ENCODE data around the gene SENP1. TPM values are rescaled to one million over a fixed set of nuclear protein-coding genes. Genes with fewer than 3 reads are reported as not detected.
A peak's percentile ranks its signal among the peaks of the same experiment; 100 is the strongest.

The SENP1 gene
- total and polyA plus RNA-seq, 2 of the 13 experiments (the other 11 are each of a cell fraction or from before 2014, with no cell fraction given) = 14.0 to 20.2 TPM

- TF ChIP-seq, protein P1, sequence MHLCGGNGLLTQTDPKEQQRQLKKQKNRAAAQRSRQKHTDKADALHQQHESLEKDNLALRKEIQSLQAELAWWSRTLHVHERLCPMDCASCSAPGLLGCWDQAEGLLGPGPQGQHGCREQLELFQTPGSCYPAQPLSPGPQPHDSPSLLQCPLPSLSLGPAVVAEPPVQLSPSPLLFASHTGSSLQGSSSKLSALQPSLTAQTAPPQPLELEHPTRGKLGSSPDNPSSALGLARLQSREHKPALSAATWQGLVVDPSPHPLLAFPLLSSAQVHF (CRISPR knock-in tag; IDR thresholded peaks at IDR 0.05) = 0 out of 2 replicates have a peak, but pooled peaks have one; percentile 71
- TF ChIP-seq ZNF24 (IDR thresholded peaks at IDR 0.05) (no peak), FOXA1 (IDR thresholded peaks at IDR 0.05) (no peak), FOXA1 (CRISPR knock-in tag; IDR thresholded peaks at IDR 0.05) (no peak), YY1 (IDR thresholded peaks at IDR 0.05; ENCODE audit: insufficient read depth, insufficient replicate concordance, low read depth, low read length) (peak; percentile 76), EEA1 (CRISPR knock-in tag; IDR thresholded peaks at IDR 0.05; ENCODE audit: borderline replicate concordance) (0 out of 2 replicates have a peak, but pooled peaks have one; percentile 37), HNRNPL (IDR thresholded peaks at IDR 0.05; ENCODE audit: low read depth, low read length) (no peak), CHCHD3 (CRISPR knock-in tag; IDR thresholded peaks at IDR 0.05) (no peak), FLYWCH1 (CRISPR knock-in tag; IDR thresholded peaks at IDR 0.05) (no peak), DDIT3 (CRISPR knock-in tag; IDR thresholded peaks at IDR 0.05) (no peak), CHD2 (IDR thresholded peaks at IDR 0.05; ENCODE audit: low read depth, low read length) (peak; percentile 65; the same call in 1 of the 2 replicates), ZSCAN30 (CRISPR knock-in tag; IDR thresholded peaks at IDR 0.05) (no peak), ZNF547 (CRISPR knock-in tag; IDR thresholded peaks at IDR 0.05) (0 out of 2 replicates have a peak, but pooled peaks have one; percentile 46), NFIB (CRISPR knock-in tag; IDR thresholded peaks at IDR 0.05; ENCODE audit: borderline replicate concordance) (no peak), LCORL (IDR thresholded peaks at IDR 0.05) (peak; percentile 93), LCORL (CRISPR knock-in tag; IDR thresholded peaks at IDR 0.05) (peak; percentile 36; the same call in 1 of the 2 replicates), ZNF431 (CRISPR knock-in tag; IDR thresholded peaks at IDR 0.05; ENCODE audit: borderline replicate concordance, low read depth) (no peak; the same call in 1 of the 2 replicates), ZNF253 (CRISPR knock-in tag; IDR thresholded peaks at IDR 0.05; ENCODE audit: borderline replicate concordance) (no peak), ZNF354B (CRISPR knock-in tag; IDR thresholded peaks at IDR 0.05) (peak; percentile 25; the same call in 1 of the 2 replicates), ZNF616 (CRISPR knock-in tag; IDR thresholded peaks at IDR 0.05; ENCODE audit: low read depth) (peak; percentile 34; the same call in 1 of the 2 replicates), ZSCAN31 (CRISPR knock-in tag; IDR thresholded peaks at IDR 0.05; ENCODE audit: low read depth) (peak; percentile 50), RXRB (CRISPR knock-in tag; IDR thresholded peaks at IDR 0.05; ENCODE audit: borderline replicate concordance) (peak; percentile 49; the same call in 1 of the 2 replicates), PRPF4 (IDR thresholded peaks at IDR 0.05; ENCODE audit: low read depth, low read length, poor library complexity, severe bottlenecking) (peak; percentile 64)
- TF ChIP-seq, protein P2, sequence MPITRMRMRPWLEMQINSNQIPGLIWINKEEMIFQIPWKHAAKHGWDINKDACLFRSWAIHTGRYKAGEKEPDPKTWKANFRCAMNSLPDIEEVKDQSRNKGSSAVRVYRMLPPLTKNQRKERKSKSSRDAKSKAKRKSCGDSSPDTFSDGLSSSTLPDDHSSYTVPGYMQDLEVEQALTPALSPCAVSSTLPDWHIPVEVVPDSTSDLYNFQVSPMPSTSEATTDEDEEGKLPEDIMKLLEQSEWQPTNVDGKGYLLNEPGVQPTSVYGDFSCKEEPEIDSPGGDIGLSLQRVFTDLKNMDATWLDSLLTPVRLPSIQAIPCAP (CRISPR knock-in tag; IDR thresholded peaks at IDR 0.05; ENCODE audit: low read depth) = peak; percentile 84; the same call in 1 of the 2 replicates
- TF ChIP-seq, protein P3, sequence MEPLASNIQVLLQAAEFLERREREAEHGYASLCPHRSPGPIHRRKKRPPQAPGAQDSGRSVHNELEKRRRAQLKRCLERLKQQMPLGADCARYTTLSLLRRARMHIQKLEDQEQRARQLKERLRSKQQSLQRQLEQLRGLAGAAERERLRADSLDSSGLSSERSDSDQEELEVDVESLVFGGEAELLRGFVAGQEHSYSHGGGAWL (CRISPR knock-in tag; IDR thresholded peaks at IDR 0.05) = peak; percentile 82; the same call in 1 of the 2 replicates
- TF ChIP-seq, protein P4, sequence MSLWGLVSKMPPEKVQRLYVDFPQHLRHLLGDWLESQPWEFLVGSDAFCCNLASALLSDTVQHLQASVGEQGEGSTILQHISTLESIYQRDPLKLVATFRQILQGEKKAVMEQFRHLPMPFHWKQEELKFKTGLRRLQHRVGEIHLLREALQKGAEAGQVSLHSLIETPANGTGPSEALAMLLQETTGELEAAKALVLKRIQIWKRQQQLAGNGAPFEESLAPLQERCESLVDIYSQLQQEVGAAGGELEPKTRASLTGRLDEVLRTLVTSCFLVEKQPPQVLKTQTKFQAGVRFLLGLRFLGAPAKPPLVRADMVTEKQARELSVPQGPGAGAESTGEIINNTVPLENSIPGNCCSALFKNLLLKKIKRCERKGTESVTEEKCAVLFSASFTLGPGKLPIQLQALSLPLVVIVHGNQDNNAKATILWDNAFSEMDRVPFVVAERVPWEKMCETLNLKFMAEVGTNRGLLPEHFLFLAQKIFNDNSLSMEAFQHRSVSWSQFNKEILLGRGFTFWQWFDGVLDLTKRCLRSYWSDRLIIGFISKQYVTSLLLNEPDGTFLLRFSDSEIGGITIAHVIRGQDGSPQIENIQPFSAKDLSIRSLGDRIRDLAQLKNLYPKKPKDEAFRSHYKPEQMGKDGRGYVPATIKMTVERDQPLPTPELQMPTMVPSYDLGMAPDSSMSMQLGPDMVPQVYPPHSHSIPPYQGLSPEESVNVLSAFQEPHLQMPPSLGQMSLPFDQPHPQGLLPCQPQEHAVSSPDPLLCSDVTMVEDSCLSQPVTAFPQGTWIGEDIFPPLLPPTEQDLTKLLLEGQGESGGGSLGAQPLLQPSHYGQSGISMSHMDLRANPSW (CRISPR knock-in tag; IDR thresholded peaks at IDR 0.05; ENCODE audit: borderline replicate concordance) = no peak; the same call in 1 of the 2 replicates
Observed at GRCh38 chr12:48105867-48106680, at the start of gene SENP1 (continued).

Measured in HepG2 (cell line).